HEK293 (cell line): ENCODE data around the gene ADSL.

Experiments
- CTCF ChIA-PET: fragments of 350-600 bp; formaldehyde crosslinking; extraction: SDS; loops from one replicate; lab custom pipeline; 2021; ENCODE audit warnings: antibody characterized with exemption; lab: Yijun Ruan, JAX
- POLR2A ChIA-PET: fragments of 300-600 bp; formaldehyde crosslinking; extraction: SDS; loops from one replicate; lab custom pipeline; 2020; ENCODE audit warnings: antibody characterized with exemption, inconsistent platforms; lab: Yijun Ruan, JAX
- H3K27ac ChIP-seq: fragments of 200-500 bp; sonication (Bioruptor generic); 2 replicates; pipeline ENCODE4 v1.5.1; 2014; ENCODE audit warnings: low read depth, low read length, control low read depth, inconsistent platforms; ENCODE audit errors: extremely low read depth
- H3K36me3 ChIP-seq, 2 experiments: fragments of 200-500 bp in 1 of 2; sonication (Bioruptor generic) in 1 of 2; 1 replicate in 1 of 2; 2 replicates in 1 of 2; pipeline ENCODE4 v1.5.1; 2014 to 2017; ENCODE audit warnings: inconsistent platforms in 2 of 2, low read length in 2 of 2; ENCODE audit not compliant: control insufficient read depth in 2 of 2, insufficient read depth in 1 of 2
- H3K4me1 ChIP-seq: fragments of 200-500 bp; sonication (Bioruptor generic); 2 replicates; pipeline ENCODE4 v1.5.1; 2014; ENCODE audit warnings: mild to moderate bottlenecking, low read length, inconsistent platforms; ENCODE audit not compliant: control insufficient read depth, insufficient read depth
- H3K4me3 ChIP-seq: 2 replicates; pipeline ENCODE4 v1.5.1; 2011; ENCODE audit warnings: low read depth, mild to moderate bottlenecking, control low read depth, low read length, moderate library complexity
- H3K9me3 ChIP-seq: fragments of 200-500 bp; sonication (Bioruptor generic); 2 replicates; pipeline ENCODE4 v1.5.1; 2014; ENCODE audit warnings: low read depth, low read length, inconsistent platforms; ENCODE audit not compliant: control insufficient read depth, insufficient read depth
- BCL11B ChIP-seq: fragments of 450-650 bp; formaldehyde crosslinking; IDR thresholded peaks from 2 replicates; pipeline ENCODE4 v1.5.1; 2016; ENCODE audit warnings: low read depth, missing biosample characterization, missing genetic modification characterization
- BCL6B ChIP-seq: fragments of 450-650 bp; formaldehyde crosslinking; IDR thresholded peaks from 2 replicates; pipeline ENCODE4 v1.5.1; 2017; ENCODE audit warnings: missing biosample characterization, missing genetic modification characterization
- FEZF1 ChIP-seq: fragments of 450-650 bp; formaldehyde crosslinking; IDR thresholded peaks from 2 replicates; pipeline ENCODE4 v1.5.1; 2016; ENCODE audit warnings: missing biosample characterization, missing genetic modification characterization
- GLIS2 ChIP-seq: fragments of 450-650 bp; formaldehyde crosslinking; IDR thresholded peaks from 2 replicates; pipeline ENCODE4 v1.5.1; 2016; ENCODE audit warnings: missing biosample characterization, missing genetic modification characterization
- IKZF3 ChIP-seq: fragments of 450-650 bp; IDR thresholded peaks from 2 replicates; pipeline ENCODE4 v1.5.0; 2018; ENCODE audit warnings: missing biosample characterization, mild to moderate bottlenecking, missing genetic modification characterization, moderate library complexity
- SP7 ChIP-seq: fragments of 450-650 bp; formaldehyde crosslinking; IDR thresholded peaks from 2 replicates; pipeline ENCODE4 v1.5.1; 2016; ENCODE audit warnings: missing biosample characterization, missing genetic modification characterization
- ZBTB44 ChIP-seq: fragments of 450-650 bp; IDR thresholded peaks from 2 replicates; pipeline ENCODE4 v1.5.1; 2018; ENCODE audit warnings: missing biosample characterization, mild to moderate bottlenecking, missing genetic modification characterization
- ZNF10 ChIP-seq: fragments of 450-650 bp; formaldehyde crosslinking; IDR thresholded peaks from 2 replicates; pipeline ENCODE4 v1.5.1; 2017; ENCODE audit warnings: missing biosample characterization, missing genetic modification characterization
- ZNF121 ChIP-seq: fragments of 450-650 bp; formaldehyde crosslinking; IDR thresholded peaks from 2 replicates; pipeline ENCODE4 v1.5.1; 2016; ENCODE audit warnings: missing biosample characterization, missing genetic modification characterization
- ZNF335 ChIP-seq: fragments of 450-650 bp; formaldehyde crosslinking; conservative IDR thresholded peaks from 2 replicates; pipeline ENCODE4 v1.5.1; 2016; ENCODE audit warnings: missing biosample characterization, missing genetic modification characterization
- ZNF624 ChIP-seq: fragments of 450-650 bp; formaldehyde crosslinking; IDR thresholded peaks from 2 replicates; pipeline ENCODE4 v1.5.1; 2017; ENCODE audit warnings: missing biosample characterization, missing genetic modification characterization
- ZNF629 ChIP-seq: fragments of 450-650 bp; formaldehyde crosslinking; IDR thresholded peaks from 2 replicates; pipeline ENCODE4 v1.5.1; 2017; ENCODE audit warnings: missing biosample characterization, missing genetic modification characterization
- ZNF664 ChIP-seq: fragments of 450-650 bp; formaldehyde crosslinking; IDR thresholded peaks from 2 replicates; pipeline ENCODE4 v1.5.1; 2016; ENCODE audit warnings: missing biosample characterization, missing genetic modification characterization
- ZNF747 ChIP-seq: fragments of 450-650 bp; formaldehyde crosslinking; IDR thresholded peaks from 2 replicates; pipeline ENCODE4 v1.5.1; 2016; ENCODE audit warnings: missing biosample characterization, missing genetic modification characterization
- ZNF830 ChIP-seq: fragments of 450-650 bp; IDR thresholded peaks from 2 replicates; pipeline ENCODE4 v1.5.0; 2018; ENCODE audit warnings: missing biosample characterization, missing genetic modification characterization, low read depth, mild to moderate bottlenecking, moderate library complexity
- ZNF837 ChIP-seq: fragments of 450-650 bp; formaldehyde crosslinking; IDR thresholded peaks from 2 replicates; pipeline ENCODE4 v1.5.1; 2016; ENCODE audit warnings: missing biosample characterization, missing genetic modification characterization
- ZSCAN18 ChIP-seq: fragments of 450-650 bp; formaldehyde crosslinking; IDR thresholded peaks from 2 replicates; pipeline ENCODE4 v1.5.1; 2016; ENCODE audit warnings: missing biosample characterization, missing genetic modification characterization
- ZXDB ChIP-seq: fragments of 450-650 bp; formaldehyde crosslinking; IDR thresholded peaks from 2 replicates; pipeline ENCODE4 v1.5.1; 2016; ENCODE audit warnings: missing biosample characterization, missing genetic modification characterization
- TF ChIP-seq, protein P1 (sequence below): fragments of 450-650 bp; formaldehyde crosslinking; IDR thresholded peaks from 2 replicates; pipeline ENCODE4 v1.5.1; 2017; ENCODE audit warnings: missing biosample characterization, missing genetic modification characterization

The ADSL gene

GRCh38 chr22:40410731-40411505 lies 64.6 kb downstream of the ADSL start (continued):
- no peak for TF ChIP-seq ZSCAN18 (tag by site-specific recombination)
- no peak for TF ChIP-seq ZNF335 (tag by site-specific recombination)
- TF ChIP-seq ZNF830 (tag by site-specific recombination): no peak
- TF ChIP-seq ZBTB44 (tag by site-specific recombination): no peak
- TF ChIP-seq ZNF624 (tag by site-specific recombination): no peak
- TF ChIP-seq, all 188 proteins: peak for 0

DNA sequence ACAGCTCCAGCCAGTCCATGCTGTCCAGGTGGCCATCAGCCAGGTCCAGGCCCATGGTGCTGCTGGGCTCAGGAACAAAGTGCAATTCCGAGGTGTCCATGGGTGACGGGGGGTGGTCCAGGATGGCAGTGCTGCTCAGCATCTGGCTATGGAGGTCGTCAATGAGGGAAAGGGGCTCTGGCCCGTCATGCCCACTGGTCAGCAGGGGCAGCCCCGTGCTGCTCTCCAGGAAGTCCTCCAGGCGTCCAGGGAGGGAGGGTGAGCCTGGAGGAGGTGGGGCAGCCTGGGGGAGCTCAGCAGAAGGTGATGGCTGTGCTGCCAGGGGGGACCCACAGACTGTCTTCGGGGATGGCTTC lies 65.2 kb downstream of the ADSL start:
- ChIA-PET POLR2A (no interaction called here), CTCF (no interaction called here)
- Histone ChIP-seq H3K27ac (no peak overlapping the region), H3K36me3 (peaks cover 0 to 73% of the 10 kb centered on the region in 2 experiments; a peak in 2 of 3 replicates), H3K4me1 (no peaks in the 10 kb centered on the region), H3K9me3 (no peaks in the 10 kb centered on the region), H3K4me3 (no peak overlapping the region)
- TF ChIP-seq GLIS2 (tag by site-specific recombination): 0 out of 2 replicates have a peak, but pooled peaks have one; percentile 15
- TF ChIP-seq, protein P1, sequence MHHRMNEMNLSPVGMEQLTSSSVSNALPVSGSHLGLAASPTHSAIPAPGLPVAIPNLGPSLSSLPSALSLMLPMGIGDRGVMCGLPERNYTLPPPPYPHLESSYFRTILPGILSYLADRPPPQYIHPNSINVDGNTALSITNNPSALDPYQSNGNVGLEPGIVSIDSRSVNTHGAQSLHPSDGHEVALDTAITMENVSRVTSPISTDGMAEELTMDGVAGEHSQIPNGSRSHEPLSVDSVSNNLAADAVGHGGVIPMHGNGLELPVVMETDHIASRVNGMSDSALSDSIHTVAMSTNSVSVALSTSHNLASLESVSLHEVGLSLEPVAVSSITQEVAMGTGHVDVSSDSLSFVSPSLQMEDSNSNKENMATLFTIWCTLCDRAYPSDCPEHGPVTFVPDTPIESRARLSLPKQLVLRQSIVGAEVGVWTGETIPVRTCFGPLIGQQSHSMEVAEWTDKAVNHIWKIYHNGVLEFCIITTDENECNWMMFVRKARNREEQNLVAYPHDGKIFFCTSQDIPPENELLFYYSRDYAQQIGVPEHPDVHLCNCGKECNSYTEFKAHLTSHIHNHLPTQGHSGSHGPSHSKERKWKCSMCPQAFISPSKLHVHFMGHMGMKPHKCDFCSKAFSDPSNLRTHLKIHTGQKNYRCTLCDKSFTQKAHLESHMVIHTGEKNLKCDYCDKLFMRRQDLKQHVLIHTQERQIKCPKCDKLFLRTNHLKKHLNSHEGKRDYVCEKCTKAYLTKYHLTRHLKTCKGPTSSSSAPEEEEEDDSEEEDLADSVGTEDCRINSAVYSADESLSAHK: no peak

GRCh38 chr22:40412441-40412840 lies 66.1 kb downstream of the ADSL start:
- Histone ChIP-seq H3K4me3 (no peak overlapping the region), H3K36me3 (peaks cover 0 to 72% of the 10 kb centered on the region in 2 experiments; a peak in 2 of 3 replicates), H3K4me1 (no peaks in the 10 kb centered on the region), H3K27ac (no peak overlapping the region), H3K9me3 (no peaks in the 10 kb centered on the region)
- ChIA-PET CTCF (no interaction called here), POLR2A (no interaction called here)
- no peak for TF ChIP-seq ZNF747
- TF ChIP-seq ZNF629: no peak
- TF ChIP-seq ZNF664 (tag by site-specific recombination): no peak
- no peak for TF ChIP-seq ZNF121 (tag by site-specific recombination)
- no peak for TF ChIP-seq ZNF837 (tag by site-specific recombination)
- TF ChIP-seq ZNF624 (tag by site-specific recombination): no peak
- no peak for TF ChIP-seq ZXDB
- TF ChIP-seq BCL11B (tag by site-specific recombination): no peak
- no peak for TF ChIP-seq IKZF3 (tag by site-specific recombination)
- no peak for TF ChIP-seq SP7 (tag by site-specific recombination)
- TF ChIP-seq FEZF1 (tag by site-specific recombination): no peak
- TF ChIP-seq ZNF10 (tag by site-specific recombination): no peak
- TF ChIP-seq BCL6B (tag by site-specific recombination): no peak
